ENCODE data around the gene CIZ1.

The CIZ1 gene

DNA sequence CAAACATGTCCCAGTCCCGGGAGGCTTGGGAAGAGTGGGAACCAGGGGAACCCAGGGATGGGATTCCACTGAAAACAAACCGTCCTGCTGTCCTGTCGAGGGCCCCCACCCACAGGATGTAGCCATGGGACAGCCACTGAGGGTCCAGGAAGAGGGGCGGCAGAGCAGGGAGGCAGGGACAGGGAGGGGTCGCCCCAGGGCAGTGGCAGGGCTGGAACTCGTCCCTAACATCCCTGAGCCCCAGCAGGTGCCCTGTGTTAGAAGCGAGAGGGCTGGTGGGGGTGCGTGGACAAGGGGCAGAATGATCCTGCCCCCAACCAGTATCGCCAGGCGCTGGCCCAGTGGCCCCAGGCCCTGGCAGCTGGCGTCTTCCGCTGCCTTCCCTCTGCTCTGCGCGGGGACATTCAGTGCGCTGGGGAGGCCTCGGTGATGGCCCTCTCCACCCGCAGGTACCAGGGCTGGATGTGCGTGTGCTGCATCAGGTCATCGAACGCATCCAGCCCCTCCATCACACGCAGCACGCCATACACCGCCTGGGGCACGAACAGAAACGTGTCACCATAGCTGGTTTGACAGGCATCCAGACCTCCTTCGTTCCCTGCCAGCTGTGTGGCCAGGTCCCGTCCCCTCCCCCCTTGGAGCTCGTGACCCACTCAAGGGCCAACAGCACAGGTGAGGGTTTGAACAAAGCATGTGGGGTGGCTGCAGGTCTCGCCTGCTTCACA, 70.5 kb downstream of the CIZ1 start:
- no peak overlapping the region for H3K4me3 ChIP-seq (ENCODE audit: extremely low read depth, insufficient read depth, low read length, poor library complexity, severe bottlenecking)
- 88 to 90% methylated on average over 23 to 25 of the region's 29 CpGs for WGBS, 2 experiments (ENCODE audit: insufficient coverage in 2 of 2)
- peaks cover 35% of the 10 kb centered on the region for H3K36me3 ChIP-seq (ENCODE audit: control insufficient read depth, insufficient read depth, low read length)

DNA sequence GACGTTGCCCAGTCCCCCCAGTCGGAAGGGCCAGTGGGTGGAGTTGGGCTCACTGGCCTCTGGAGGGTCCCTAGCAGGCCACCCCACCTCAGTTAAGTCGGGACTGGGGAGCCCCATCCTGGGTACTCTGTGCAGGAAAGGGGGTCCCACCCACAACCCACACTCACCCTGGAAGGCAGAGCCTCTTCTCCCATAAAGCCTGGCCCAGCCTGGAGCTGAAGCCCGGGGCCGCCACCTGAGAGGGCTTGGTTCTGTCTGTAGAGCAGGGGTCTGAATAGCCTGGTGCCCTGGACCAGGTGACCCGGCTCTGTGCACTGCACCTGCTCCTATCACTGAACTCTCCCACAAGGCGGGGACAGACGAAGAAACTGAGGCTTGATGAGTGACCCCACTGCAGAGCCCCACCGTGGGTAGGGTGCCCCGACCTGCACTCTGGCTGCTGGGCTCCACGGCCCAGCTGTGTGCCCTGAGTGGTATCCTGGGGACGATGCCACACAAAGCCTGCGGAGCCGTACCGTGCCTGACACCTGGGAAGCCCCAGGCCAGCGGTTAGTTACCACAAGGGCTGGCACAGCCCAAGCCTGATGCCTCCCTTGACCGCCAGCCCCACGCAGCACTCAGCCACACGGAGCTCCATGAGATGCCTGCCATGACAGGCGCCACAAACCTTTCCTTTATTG, 71.2 kb downstream of the CIZ1 start:
- WGBS, 2 experiments (ENCODE audit: insufficient coverage in 2 of 2), result 91 to 94% methylated on average over 18 of the region's 20 CpGs

More for the DNA sequence above, 70.5 kb downstream of the CIZ1 start:
- no peak overlapping the region for H3K27ac ChIP-seq (ENCODE audit: low read depth, low read length, severe bottlenecking)
- peaks cover 3% of the 10 kb centered on the region for H3K4me1 ChIP-seq (ENCODE audit: control insufficient read depth, insufficient read depth, low read length, poor library complexity, severe bottlenecking)
- no peaks in the 10 kb centered on the region for H3K9me3 ChIP-seq (ENCODE audit: control insufficient read depth, low read length)

DNA sequence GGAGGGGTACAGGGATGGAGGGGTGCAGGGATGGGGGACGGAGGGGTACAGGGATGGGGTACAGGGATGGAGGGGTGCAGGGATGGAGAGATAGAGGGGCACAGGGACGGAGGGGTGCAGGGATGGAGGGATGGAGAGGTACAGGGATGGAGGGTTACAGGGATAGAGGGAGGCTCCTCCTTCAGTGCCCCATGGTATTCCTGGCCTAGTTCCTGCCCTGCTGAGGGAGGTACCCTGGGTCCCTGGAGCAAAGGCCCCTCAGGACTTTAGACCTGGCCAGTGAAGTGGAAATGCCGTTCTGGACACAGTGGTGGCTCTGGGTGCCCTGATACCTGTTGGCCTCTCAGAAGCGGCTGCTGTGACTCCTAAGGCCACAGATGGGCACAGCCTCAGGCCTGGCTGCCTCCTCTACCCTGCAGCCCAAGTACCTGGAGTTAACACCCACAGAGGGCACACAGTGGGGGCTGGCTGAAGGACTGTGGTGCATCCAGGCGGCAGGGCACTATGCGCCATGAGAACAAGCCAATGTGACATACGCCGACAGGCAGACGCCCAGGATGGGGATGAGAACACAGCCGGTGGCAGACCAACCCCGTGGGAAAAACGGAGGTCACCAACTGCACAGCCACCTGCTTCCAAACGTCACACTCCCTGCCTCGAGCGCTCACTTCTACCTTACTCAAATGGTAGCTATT, 72.3 kb downstream of the CIZ1 start:
- peaks cover 28% of the 10 kb centered on the region for H3K36me3 ChIP-seq (ENCODE audit: control insufficient read depth, insufficient read depth, low read length)
- H3K4me3 ChIP-seq (ENCODE audit: extremely low read depth, insufficient read depth, low read length, poor library complexity, severe bottlenecking), result no peak overlapping the region
- WGBS, 2 experiments (ENCODE audit: insufficient coverage in 2 of 2), result 94 to 96% methylated on average over 10 to 12 of the region's 15 CpGs
- peaks cover 3% of the 10 kb centered on the region for H3K4me1 ChIP-seq (ENCODE audit: control insufficient read depth, insufficient read depth, low read length, poor library complexity, severe bottlenecking)
- H3K27ac ChIP-seq (ENCODE audit: low read depth, low read length, severe bottlenecking), result no peak overlapping the region
- no peaks in the 10 kb centered on the region for H3K9me3 ChIP-seq (ENCODE audit: control insufficient read depth, low read length)

More for the DNA sequence above, 71.2 kb downstream of the CIZ1 start:
- Histone ChIP-seq H3K9me3 (ENCODE audit: control insufficient read depth, low read length) (no peaks in the 10 kb centered on the region), H3K4me3 (ENCODE audit: extremely low read depth, insufficient read depth, low read length, poor library complexity, severe bottlenecking) (no peak overlapping the region), H3K4me1 (ENCODE audit: control insufficient read depth, insufficient read depth, low read length, poor library complexity, severe bottlenecking) (peaks cover 3% of the 10 kb centered on the region), H3K27ac (ENCODE audit: low read depth, low read length, severe bottlenecking) (no peak overlapping the region), H3K36me3 (ENCODE audit: control insufficient read depth, insufficient read depth, low read length) (peaks cover 30% of the 10 kb centered on the region)

DNA sequence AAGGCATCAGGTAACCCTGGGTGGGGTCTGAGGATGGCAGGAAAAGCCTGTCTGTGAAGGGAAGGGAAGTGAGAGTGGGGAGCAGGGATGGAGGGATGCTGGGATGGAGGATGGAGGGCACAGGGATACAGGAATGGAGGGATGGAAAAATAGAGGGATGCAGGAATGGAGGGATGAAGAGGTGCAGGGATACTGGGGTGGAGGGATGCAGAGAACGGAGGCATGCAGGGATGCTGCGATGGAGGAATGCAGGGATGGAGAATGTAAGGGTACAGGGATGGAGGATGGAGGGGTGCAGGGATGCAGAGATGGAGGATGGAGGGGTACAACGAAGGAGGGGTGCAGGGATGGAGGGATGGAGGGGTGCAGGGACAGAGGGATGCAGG, 72.9 kb downstream of the CIZ1 start:
- Histone ChIP-seq H3K4me3 (ENCODE audit: extremely low read depth, insufficient read depth, low read length, poor library complexity, severe bottlenecking) (no peak overlapping the region), H3K9me3 (ENCODE audit: control insufficient read depth, low read length) (no peaks in the 10 kb centered on the region), H3K4me1 (ENCODE audit: control insufficient read depth, insufficient read depth, low read length, poor library complexity, severe bottlenecking) (peaks cover 3% of the 10 kb centered on the region), H3K27ac (ENCODE audit: low read depth, low read length, severe bottlenecking) (no peak overlapping the region), H3K36me3 (ENCODE audit: control insufficient read depth, insufficient read depth, low read length) (peaks cover 31% of the 10 kb centered on the region)
- WGBS, 2 experiments (ENCODE audit: insufficient coverage in 2 of 2), result 88 to 100% methylated on average over 2 to 3 of the region's 3 CpGs

DNA sequence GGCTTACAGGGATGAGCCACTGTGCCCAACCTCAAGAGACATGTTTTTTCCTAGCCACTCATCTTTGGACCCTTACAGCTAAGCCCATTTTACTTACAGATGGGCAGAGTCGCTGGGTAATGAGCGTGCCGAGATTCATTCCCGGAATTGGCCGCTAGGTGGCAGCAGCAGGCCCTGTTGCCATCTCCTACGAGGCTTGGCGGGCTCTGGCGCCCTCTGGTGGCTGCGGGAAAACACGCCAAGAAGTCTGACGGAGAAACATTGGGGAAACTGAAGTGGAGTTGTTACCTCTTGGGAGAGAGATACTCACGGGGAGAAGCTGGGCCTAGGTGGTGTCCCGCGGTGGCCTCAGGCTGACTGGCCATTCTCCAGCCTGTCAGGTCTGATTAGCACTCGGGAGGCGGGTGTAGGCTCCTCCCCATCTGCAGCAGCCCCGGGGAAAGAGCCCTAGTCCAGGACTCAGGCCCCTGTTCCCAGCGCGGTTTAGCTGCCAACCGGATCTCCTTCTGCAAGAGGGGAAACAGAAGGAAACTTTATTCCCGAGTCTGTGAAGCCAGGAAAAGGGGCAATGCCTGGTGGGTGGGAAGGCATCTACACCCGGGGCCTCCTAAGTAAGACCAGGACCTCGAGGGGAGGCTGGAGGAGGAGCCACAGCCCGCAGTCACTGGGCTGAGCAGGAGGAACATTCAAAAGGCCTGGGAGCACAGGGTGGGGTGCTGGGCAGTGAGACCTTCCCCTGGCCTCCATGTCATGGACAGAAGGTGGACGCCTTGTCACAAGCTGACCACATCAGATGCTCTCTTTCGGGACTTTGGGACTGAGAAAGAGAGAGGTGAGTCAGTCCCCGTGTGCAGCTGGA, 73.5 kb downstream of the CIZ1 start:
- peaks cover 31% of the 10 kb centered on the region for H3K36me3 ChIP-seq (ENCODE audit: control insufficient read depth, insufficient read depth, low read length)
- peaks cover 3% of the 10 kb centered on the region for H3K4me1 ChIP-seq (ENCODE audit: control insufficient read depth, insufficient read depth, low read length, poor library complexity, severe bottlenecking)
- 21 to 24% methylated on average over 26 to 27 of the region's 27 CpGs for WGBS, 2 experiments (ENCODE audit: insufficient coverage in 2 of 2)
- no peak overlapping the region for H3K4me3 ChIP-seq (ENCODE audit: extremely low read depth, insufficient read depth, low read length, poor library complexity, severe bottlenecking)
- H3K9me3 ChIP-seq (ENCODE audit: control insufficient read depth, low read length), result no peaks in the 10 kb centered on the region
- H3K27ac ChIP-seq (ENCODE audit: low read depth, low read length, severe bottlenecking), result no peak overlapping the region

DNA sequence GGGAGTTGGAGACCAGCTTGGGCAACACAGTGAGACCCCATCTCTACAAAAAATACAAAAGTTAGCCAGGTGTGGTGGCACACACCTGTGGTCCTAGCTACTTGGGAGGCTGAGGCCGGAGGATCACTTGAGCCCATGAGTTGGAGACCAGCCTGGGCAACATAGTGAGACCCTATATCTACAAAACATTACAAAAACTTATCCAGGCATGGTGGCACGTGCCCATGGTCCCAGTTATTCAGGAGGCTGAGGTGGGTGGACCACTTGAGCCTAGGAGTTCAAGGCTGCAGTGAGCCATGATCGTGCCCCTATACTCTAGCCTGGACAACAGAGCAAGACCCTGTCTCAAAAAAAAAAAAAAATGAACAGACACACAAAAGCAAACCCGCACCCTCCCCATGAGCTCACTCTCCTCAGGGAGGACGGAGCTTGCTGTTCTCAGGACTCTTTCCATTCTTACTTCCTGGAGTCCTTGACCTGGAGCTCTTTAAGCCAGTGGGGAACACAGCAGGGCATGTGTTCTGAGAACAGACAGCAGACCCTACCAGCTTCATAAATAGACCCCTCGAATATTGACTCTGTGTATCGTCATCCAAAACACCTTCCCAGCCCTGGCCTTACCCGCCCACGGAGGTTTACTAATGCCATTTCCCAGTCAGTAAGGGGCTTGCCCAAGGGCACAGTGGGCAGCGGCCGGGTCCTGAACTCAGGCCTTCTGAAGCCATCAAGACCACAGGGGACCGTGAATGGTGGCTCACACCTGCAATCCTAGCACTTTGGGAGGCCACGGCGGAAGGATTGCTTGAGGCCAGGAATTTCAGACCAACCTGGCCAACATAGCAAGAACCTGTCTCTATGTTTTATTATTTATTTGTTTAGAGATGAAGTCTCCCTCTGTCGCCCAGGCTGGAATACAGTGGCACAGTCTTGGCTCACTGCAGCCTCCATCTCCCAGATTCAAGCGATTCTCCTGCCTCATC, 75.0 kb downstream of the CIZ1 start:
- Histone ChIP-seq H3K27ac (ENCODE audit: low read depth, low read length, severe bottlenecking) (no peak overlapping the region), H3K4me1 (ENCODE audit: control insufficient read depth, insufficient read depth, low read length, poor library complexity, severe bottlenecking) (peaks cover 3% of the 10 kb centered on the region)
- WGBS, 2 experiments (ENCODE audit: insufficient coverage in 2 of 2), result 97 to 99% methylated on average over 12 of the region's 16 CpGs

More for the DNA sequence above, 75.0 kb downstream of the CIZ1 start:
- Histone ChIP-seq H3K4me3 (ENCODE audit: extremely low read depth, insufficient read depth, low read length, poor library complexity, severe bottlenecking) (no peak overlapping the region), H3K36me3 (ENCODE audit: control insufficient read depth, insufficient read depth, low read length) (peaks cover 19% of the 10 kb centered on the region), H3K9me3 (ENCODE audit: control insufficient read depth, low read length) (no peaks in the 10 kb centered on the region)

All from mesodermal cell (in vitro differentiated cells).